GM20000 (cell line): ENCODE results near the gene SNTG2.

Experiments used
- DNase-seq: peaks from one replicate; pipeline ENCODE4 v3.0.0; 2012; ENCODE audit warnings: low spot score
- TF ChIP-seq, protein P1 (sequence below): IDR thresholded peaks from 2 replicates; pipeline ENCODE4 v1.5.1; 2012; ENCODE audit warnings: mild to moderate bottlenecking, control low read depth; ENCODE audit errors: extremely low read depth, missing control alignments

Gene SNTG2

DNA sequence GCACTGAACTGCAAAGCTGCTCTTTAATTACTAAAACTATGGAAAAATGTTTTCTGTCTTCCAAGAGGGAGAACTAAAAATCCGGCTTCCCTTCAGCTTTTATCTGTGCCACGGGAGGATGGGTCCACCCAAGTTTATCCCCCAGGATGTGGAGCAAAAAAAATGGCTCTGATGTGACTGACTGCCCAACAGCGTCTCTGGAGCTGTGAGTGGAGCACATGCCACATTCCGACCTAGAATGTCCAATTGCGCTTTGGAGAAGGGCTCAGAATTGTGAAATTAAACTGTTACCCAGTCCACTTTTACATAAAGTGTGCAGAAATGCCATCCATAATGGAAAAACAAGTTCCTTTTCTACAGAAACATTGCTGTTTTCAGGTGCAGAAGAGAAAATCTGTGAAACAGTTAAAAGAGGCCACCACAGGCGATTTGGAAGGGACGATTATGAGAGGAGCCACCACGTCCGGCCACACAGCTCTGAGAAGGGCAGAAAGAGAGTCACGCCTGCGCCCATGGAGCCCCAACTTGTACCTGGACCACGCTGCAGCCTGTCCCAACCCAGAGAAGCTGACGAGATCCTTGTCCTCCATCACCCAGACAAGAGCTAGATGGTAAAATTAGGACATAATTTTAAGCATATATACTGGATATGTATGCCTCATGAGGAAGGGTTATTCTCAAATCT is 362.7 kb downstream of the SNTG2 start:
- TF ChIP-seq, protein P1, sequence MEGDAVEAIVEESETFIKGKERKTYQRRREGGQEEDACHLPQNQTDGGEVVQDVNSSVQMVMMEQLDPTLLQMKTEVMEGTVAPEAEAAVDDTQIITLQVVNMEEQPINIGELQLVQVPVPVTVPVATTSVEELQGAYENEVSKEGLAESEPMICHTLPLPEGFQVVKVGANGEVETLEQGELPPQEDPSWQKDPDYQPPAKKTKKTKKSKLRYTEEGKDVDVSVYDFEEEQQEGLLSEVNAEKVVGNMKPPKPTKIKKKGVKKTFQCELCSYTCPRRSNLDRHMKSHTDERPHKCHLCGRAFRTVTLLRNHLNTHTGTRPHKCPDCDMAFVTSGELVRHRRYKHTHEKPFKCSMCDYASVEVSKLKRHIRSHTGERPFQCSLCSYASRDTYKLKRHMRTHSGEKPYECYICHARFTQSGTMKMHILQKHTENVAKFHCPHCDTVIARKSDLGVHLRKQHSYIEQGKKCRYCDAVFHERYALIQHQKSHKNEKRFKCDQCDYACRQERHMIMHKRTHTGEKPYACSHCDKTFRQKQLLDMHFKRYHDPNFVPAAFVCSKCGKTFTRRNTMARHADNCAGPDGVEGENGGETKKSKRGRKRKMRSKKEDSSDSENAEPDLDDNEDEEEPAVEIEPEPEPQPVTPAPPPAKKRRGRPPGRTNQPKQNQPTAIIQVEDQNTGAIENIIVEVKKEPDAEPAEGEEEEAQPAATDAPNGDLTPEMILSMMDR, result no peak
- DNase-seq, result no peak

GRCh38 chr2:1314254-1314653 is 363.6 kb downstream of the SNTG2 start:
- no peak for DNase-seq
- TF ChIP-seq, protein P1, result no peak

DNA sequence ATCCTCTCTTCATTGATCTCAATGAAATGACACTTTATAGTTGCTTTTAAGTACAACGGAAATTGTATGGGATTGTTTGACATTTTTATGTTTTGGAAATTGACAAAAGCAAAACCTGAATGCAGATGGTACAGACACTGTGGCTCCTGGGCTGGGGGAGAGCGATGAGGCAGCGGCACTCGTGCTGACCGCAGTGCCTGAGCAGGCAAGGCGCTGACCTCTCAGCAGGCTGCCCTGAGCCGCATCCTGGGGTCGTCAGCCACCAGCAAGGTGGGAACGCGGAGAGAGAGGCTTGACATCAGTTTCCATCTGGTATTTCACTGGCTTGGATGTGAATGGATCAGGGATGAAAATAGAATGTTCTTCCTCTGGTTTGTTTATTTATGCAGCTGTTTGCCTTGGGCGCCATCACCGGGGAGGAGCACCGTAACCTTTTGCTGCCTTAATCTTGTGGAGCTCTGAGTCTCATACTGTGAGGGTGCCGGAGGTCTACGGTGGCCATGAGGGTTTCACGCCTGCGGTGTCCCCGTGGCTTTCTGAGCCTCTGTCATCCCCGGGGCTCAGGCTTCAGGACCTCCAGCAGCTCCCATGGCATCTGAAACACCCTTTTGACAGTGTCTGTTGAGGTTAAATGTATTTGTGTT is 367.8 kb downstream of the SNTG2 start:
- TF ChIP-seq, protein P1, result no peak
- DNase-seq, result no peak

GRCh38 chr2:1319393-1319792 is 368.7 kb downstream of the SNTG2 start:
- DNase-seq, result no peak
- TF ChIP-seq, protein P1, result no peak

DNA sequence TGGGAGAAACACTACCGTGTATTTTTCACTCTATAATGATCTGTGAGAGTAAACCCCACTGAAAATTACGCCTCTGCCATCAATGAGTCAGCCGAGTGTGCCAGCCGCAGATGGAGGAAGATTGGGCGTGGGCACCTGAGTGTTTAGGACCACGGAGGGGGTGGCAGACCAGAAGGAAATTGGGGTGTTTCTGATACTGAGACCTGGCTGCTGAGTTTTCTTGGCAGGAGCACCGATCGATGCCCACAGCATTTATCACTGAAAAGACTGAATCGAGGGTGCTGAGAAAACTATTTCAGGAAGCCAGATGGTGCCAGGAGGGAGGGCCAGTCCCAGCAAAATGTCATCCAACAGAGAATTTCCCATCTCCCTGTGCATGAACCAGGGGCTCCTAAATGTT is 370.7 kb downstream of the SNTG2 start:
- TF ChIP-seq, protein P1, result no peak
- no peak for DNase-seq

DNA sequence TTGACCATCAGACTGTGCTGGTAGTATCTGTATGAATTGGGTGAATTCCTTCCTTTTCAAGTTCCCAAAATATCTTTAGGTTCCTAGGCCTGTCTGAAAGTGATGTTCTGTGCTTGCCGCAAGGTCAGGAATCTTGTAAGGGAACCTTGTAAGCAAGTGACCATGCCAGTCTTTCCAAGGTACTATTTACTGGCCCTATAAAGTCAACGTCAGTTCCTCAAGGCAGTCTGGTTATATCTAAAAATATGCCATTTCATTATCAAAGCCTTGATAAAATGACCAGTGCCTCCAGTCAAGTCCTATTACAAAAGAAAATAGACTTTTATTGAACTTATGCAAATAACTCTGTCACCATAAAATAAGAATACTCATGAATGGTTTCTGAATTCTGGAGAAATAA is 374.2 kb downstream of the SNTG2 start:
- TF ChIP-seq, protein P1, result no peak
- no peak for DNase-seq

GRCh38 chr2:1328684-1329083 is 378.0 kb downstream of the SNTG2 start:
- TF ChIP-seq, protein P1, result no peak
- DNase-seq, result no peak
